Measurements from ENCODE around the gene MAD2L2. TPM values are rescaled to one million over a fixed set of nuclear protein-coding genes. Genes with fewer than 3 reads are reported as not detected.

MAD2L2 gene
- total and polyA plus RNA-seq, 9 of the 15 experiments (the other 6 are each of a cell fraction or from before 2014, with no cell fraction given): 12.4 to 286 (median 143) TPM

GRCh38 chr1:11671544-11672286, 9.2 kb downstream of the MAD2L2 start (continued):
- TF ChIP-seq, protein P1, sequence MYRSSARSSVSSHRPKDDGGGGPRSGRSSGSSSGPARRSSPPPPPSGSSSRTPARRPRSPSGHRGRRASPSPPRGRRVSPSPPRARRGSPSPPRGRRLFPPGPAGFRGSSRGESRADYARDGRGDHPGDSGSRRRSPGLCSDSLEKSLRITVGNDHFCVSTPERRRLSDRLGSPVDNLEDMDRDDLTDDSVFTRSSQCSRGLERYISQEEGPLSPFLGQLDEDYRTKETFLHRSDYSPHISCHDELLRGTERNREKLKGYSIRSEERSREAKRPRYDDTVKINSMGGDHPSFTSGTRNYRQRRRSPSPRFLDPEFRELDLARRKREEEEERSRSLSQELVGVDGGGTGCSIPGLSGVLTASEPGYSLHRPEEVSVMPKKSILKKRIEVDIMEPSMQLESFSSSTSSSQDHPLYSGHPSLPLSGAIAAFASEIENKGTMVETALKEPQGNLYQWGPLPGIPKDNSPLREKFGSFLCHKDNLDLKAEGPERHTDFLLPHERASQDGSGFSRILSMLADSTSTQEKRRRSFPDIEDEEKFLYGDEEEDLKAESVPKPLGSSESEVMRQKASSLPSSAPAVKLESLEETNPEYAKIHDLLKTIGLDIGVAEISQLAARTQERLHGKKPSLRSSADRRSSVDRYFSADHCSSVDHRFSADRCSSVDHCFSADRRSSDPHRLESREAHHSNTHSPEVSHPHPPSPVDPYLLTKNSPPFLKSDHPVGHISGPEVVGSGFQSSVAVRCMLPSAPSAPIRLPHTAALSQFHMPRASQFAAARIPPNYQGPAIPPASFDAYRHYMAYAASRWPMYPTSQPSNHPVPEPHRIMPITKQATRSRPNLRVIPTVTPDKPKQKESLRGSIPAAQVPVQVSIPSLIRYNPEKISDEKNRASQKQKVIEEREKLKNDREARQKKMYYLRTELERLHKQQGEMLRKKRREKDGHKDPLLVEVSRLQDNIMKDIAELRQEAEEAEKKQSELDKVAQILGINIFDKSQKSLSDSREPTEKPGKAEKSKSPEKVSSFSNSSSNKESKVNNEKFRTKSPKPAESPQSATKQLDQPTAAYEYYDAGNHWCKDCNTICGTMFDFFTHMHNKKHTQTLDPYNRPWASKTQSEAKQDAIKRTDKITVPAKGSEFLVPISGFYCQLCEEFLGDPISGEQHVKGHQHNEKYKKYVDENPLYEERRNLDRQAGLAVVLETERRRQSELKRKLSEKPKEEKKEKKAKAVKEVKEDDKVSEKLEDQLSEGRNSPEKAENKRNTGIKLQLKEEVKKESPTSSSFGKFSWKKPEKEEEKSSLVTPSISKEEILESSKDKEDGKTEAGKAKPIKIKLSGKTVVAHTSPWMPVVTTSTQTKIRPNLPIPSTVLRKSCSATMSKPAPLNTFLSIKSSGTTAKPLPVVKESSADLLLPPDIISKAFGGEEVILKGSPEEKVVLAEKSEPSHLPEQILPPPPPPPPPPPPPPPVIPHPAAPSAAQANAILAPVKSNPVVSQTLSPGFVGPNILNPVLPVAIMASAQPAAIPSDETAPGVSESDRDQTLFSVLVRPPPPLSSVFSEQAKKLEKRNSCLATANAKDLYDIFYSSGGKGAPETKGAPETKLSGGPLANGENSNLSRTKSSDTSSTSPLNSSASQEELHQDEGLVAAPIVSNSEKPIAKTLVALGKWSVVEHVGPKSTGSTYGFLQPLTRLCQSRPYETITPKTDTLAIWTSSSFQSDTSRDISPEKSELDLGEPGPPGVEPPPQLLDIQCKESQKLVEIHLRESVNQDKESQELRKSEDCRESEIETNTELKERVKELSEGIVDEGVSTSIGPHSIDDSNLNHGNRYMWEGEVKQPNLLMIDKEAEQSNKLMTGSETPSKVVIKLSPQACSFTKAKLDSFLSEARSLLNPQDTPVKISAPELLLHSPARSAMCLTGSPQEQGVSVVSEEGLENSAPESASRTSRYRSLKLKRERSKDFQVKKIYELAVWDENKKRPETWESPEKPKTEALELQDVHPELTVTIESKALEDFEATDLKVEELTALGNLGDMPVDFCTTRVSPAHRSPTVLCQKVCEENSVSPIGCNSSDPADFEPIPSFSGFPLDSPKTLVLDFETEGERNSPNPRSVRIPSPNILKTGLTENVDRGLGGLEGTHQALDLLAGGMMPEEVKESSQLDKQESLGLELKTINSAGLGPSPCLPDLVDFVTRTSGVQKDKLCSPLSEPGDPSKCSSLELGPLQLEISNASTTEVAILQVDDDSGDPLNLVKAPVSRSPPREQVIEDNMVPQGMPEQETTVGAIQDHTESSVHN (IDR thresholded peaks at IDR 0.05; ENCODE audit: borderline replicate concordance in 1 of 2, low read depth in 1 of 2): no peak
- TF ChIP-seq RBM22 (IDR thresholded peaks at IDR 0.05; ENCODE audit: low read depth, low read length, poor library complexity, severe bottlenecking) (peak; percentile 70), ZNF586 (CRISPR knock-in tag; conservative IDR thresholded peaks at IDR 0.05) (no peak), RAD21 (CRISPR knock-in tag; conservative IDR thresholded peaks at IDR 0.05 in 1 of 2, IDR thresholded peaks at IDR 0.05 in 1 of 2) (peak in 1 of 2 experiments; percentile 8; a peak in 1 of 4 replicates), POLR3A (IDR thresholded peaks at IDR 0.05; ENCODE audit: borderline replicate concordance, extremely low read depth, insufficient read depth, insufficient read length) (no peak), ARID1B (IDR thresholded peaks at IDR 0.05) (peak; percentile 96), NCOA4 (IDR thresholded peaks at IDR 0.05; ENCODE audit: partially characterized antibody) (no peak), RERE (CRISPR knock-in tag; IDR thresholded peaks at IDR 0.05; ENCODE audit: borderline replicate concordance) (no peak)
- TF ChIP-seq, protein P2, sequence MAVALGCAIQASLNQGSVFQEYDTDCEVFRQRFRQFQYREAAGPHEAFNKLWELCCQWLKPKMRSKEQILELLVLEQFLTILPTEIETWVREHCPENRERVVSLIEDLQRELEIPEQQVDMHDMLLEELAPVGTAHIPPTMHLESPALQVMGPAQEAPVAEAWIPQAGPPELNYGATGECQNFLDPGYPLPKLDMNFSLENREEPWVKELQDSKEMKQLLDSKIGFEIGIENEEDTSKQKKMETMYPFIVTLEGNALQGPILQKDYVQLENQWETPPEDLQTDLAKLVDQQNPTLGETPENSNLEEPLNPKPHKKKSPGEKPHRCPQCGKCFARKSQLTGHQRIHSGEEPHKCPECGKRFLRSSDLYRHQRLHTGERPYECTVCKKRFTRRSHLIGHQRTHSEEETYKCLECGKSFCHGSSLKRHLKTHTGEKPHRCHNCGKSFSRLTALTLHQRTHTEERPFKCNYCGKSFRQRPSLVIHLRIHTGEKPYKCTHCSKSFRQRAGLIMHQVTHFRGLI (CRISPR knock-in tag; IDR thresholded peaks at IDR 0.05): no peak
